MCF 10A (cell line): ENCODE data around the gene GPR84. TPM values are rescaled to one million over a fixed set of nuclear protein-coding genes. Genes with fewer than 3 reads are reported as not detected.

Source experiments
- BruUV-seq: library from RNA; stranded (reverse); fragments of 400-500 nt; replicated peaks from 2 replicates; lab custom pipeline; 2021; lab: Mats Ljungman, UMichigan
- CTCF ChIA-PET: fragments of 300-600 bp; sonication (Branson Sonifier 250); formaldehyde crosslinking; extraction: SDS; loops from one replicate; lab custom pipeline; 2021; ENCODE audit warnings: antibody characterized with exemption, inconsistent platforms; lab: Yijun Ruan, JAX
- POLR2A ChIA-PET: fragments of 300-600, 350-650 bp; sonication (Branson Sonifier 250); formaldehyde crosslinking; extraction: SDS; loops from one replicate; lab custom pipeline; 2020; ENCODE audit warnings: antibody characterized with exemption, inconsistent platforms; lab: Yijun Ruan, JAX
- DNase-seq: peaks from one replicate; pipeline ENCODE4 v3.0.0-alpha.2; 2018; ENCODE audit not compliant: unreplicated experiment
- H3K27ac Mint-ChIP-seq: one replicate; pipeline ENCODE4 v1.8.0; 2022; ENCODE audit warnings: mild to moderate bottlenecking, low read depth, mixed read lengths; ENCODE audit not compliant: unreplicated experiment
- H3K27me3 Mint-ChIP-seq: one replicate; pipeline ENCODE4 v1.8.0; 2022; ENCODE audit warnings: mixed read lengths; ENCODE audit not compliant: insufficient read depth, unreplicated experiment
- H3K36me3 Mint-ChIP-seq: one replicate; pipeline ENCODE4 v1.8.0; 2022; ENCODE audit warnings: mild to moderate bottlenecking, moderate library complexity, mixed read lengths; ENCODE audit not compliant: insufficient read depth, unreplicated experiment
- H3K4me1 Mint-ChIP-seq: one replicate; pipeline ENCODE4 v1.8.0; 2022; ENCODE audit warnings: mixed read lengths; ENCODE audit not compliant: insufficient read depth, unreplicated experiment
- H3K4me3 Mint-ChIP-seq: one replicate; pipeline ENCODE4 v1.8.0; 2022; ENCODE audit warnings: mild to moderate bottlenecking, moderate library complexity, mixed read lengths; ENCODE audit not compliant: unreplicated experiment
- H3K9me3 Mint-ChIP-seq: one replicate; pipeline ENCODE4 v1.8.0; 2022; ENCODE audit warnings: mixed read lengths; ENCODE audit not compliant: unreplicated experiment
- CTCF ChIP-seq: fragments of 200-600 bp; IDR thresholded peaks from one replicate; pipeline ENCODE4 v1.8.0; 2022; ENCODE audit warnings: antibody characterized with exemption, mild to moderate bottlenecking; ENCODE audit not compliant: unreplicated experiment
- intact Hi-C: fragments of 100-400 bp; cut with micrococcal nuclease; formaldehyde crosslinking; loops from 2 replicates; pipeline ENCODE4 v1.14.1; 2022
- total RNA-seq: library from RNA; stranded (reverse); gene quantifications from 2 replicates; pipeline ENCODE4 v1.2.3, GENCODE V29; 2022

The GPR84 gene
- total RNA-seq, 1 experiment from 2014 or later: not detected

DNA sequence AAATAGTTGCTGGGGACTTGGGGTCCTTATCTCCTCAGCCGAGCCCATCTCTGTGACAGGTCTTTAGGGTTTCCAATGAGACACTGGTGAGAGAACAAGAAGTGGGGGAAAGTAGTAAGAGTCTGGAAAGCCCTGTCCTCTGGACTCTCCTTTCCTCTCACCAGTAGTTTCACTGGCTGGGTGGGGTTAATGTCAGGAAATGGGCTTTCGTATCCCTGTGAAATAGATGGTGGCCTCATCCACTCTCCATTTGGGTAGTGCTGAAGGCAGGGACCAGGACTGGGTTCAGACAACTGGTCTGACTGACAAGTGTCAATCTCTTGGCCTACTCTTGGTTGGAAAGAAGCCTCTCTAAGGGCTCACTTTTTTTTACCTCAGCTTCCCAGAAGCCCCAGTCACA lies 12.7 kb upstream of the GPR84 start:
- H3K4me1 Mint-ChIP-seq: peaks cover 48% of the 10 kb centered on the region
- BruUV-seq: no TSS peak

GRCh38 chr12:54376596-54376995 lies 12.3 kb upstream of the GPR84 start:
- DNase-seq: no peak
- Mint-ChIP-seq H3K9me3 (no peaks in the 10 kb centered on the region), H3K27ac (no peak overlapping the region), H3K36me3 (no peaks in the 10 kb centered on the region), H3K27me3 (no peaks in the 10 kb centered on the region), H3K4me3 (no peak overlapping the region), H3K4me1 (peaks cover 48% of the 10 kb centered on the region)
- intact Hi-C loops: no loop called here
- ChIA-PET POLR2A (interaction anchor here (0.6 kb wide), 1 partner anchor 15 kb away, joined by 3 read pairs; no protein-coding TSS in a partner anchor), CTCF (interaction anchor here (0.9 to 8.2 kb wide), 3 partner anchors 15 to 126 kb away, joined by 3 to 120 read pairs (median 4); no protein-coding TSS in a partner anchor)
- no TSS peak for BruUV-seq
- TF ChIP-seq CTCF: no peak

More for the DNA sequence above, 12.7 kb upstream of the GPR84 start:
- H3K27ac Mint-ChIP-seq: no peak overlapping the region
- peak overlapping the region; percentile 23 for H3K4me3 Mint-ChIP-seq
- H3K27me3 Mint-ChIP-seq: no peaks in the 10 kb centered on the region
- no peak for DNase-seq
- CTCF ChIA-PET: interaction anchor here (0.9 to 8.2 kb wide), 3 partner anchors 10 to 22 kb away, joined by 4 to 120 read pairs (median 59); no protein-coding TSS in a partner anchor
- intact Hi-C loops: no loop called here
- TF ChIP-seq CTCF: no peak
- no peaks in the 10 kb centered on the region for H3K9me3 Mint-ChIP-seq
- no peaks in the 10 kb centered on the region for H3K36me3 Mint-ChIP-seq
- POLR2A ChIA-PET: interaction anchor here (0.6 kb wide), 1 partner anchor 15 kb away, joined by 3 read pairs; no protein-coding TSS in a partner anchor

GRCh38 chr12:54375259-54375579 lies 10.9 kb upstream of the GPR84 start:
- no peak overlapping the region for H3K27ac Mint-ChIP-seq
- DNase-seq: no peak
- BruUV-seq: no TSS peak
- CTCF ChIA-PET: interaction anchor here (1.5 to 8.2 kb wide), 4 partner anchors 14 to 124 kb away, joined by 3 to 120 read pairs (median 22); no protein-coding TSS in a partner anchor
- H3K9me3 Mint-ChIP-seq: no peaks in the 10 kb centered on the region
- no peak for TF ChIP-seq CTCF
- no peaks in the 10 kb centered on the region for H3K36me3 Mint-ChIP-seq
- no peaks in the 10 kb centered on the region for H3K27me3 Mint-ChIP-seq
- intact Hi-C loops: no loop called here
- POLR2A ChIA-PET: no interaction called here
- H3K4me3 Mint-ChIP-seq: no peak overlapping the region
- peaks cover 52% of the 10 kb centered on the region for H3K4me1 Mint-ChIP-seq

DNA sequence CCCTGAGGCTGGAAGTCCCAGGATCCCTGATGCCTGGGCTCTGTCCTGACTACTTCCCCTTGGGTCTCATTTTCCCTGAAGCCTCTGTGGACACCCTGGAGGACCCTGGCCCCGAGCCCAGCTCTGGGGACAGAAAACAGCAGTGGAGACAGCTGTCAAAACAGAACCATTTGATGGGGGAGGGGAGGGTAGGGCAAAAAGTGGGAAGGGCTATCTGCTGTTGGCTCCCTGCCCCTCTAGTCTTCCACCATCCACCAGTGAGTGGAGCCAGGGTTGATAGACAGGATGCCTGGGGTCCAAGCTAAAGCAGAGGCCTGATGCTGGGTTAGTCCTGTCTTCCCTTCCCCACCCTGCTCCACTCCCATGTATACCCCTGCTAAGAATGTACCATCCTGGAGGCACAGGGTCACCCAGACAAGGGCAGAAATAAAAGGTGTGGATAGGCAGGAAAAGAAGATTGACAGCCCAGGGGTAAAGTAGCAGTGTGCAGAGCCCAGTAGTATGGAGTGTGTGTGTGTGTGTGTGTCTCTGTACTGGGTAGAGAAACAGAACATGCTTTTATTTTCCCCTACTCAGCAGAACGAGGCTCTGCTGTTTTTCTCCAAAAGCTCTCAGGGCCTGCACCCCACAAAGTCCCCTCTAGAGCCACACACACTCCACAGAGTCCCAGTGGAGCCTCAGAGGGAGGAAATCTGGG lies 10.4 kb upstream of the GPR84 start:
- CTCF ChIA-PET: interaction anchor here (0.5 to 5.8 kb wide), 6 partner anchors 14 to 340 kb away, joined by 3 to 38 read pairs (median 4); no protein-coding TSS in a partner anchor
- DNase-seq: no peak
- POLR2A ChIA-PET: no interaction called here
- Mint-ChIP-seq H3K27me3 (no peaks in the 10 kb centered on the region), H3K9me3 (no peaks in the 10 kb centered on the region), H3K36me3 (no peaks in the 10 kb centered on the region), H3K4me3 (no peak overlapping the region), H3K27ac (no peak overlapping the region), H3K4me1 (peaks cover 49% of the 10 kb centered on the region)
- TF ChIP-seq CTCF: no peak
- no TSS peak for BruUV-seq
- intact Hi-C loops: no loop called here
